OCI-LY1 (cell line): ENCODE results near the gene DNAH14.

Source experiments
- CTCF ChIP-seq: fragments of 200-600 bp; sonication (generic), shearing (Covaris generic); IDR thresholded peaks from 2 replicates; pipeline ENCODE4 v1.5.1; 2017; ENCODE audit warnings: mild to moderate bottlenecking, antibody characterized with exemption, low read length, moderate library complexity, mixed read lengths
- EZH2 ChIP-seq: fragments of 200-600 bp; sonication (generic), shearing (Covaris generic); IDR thresholded peaks from 2 replicates; pipeline ENCODE4 v1.8.0; 2017; ENCODE audit warnings: borderline replicate concordance, mixed run types, mild to moderate bottlenecking, antibody characterized with exemption, low read length, moderate library complexity, mixed read lengths

GRCh38 chr1:225343618-225344017 lies 414.1 kb downstream of the DNAH14 start:
- peak; percentile 45 for TF ChIP-seq CTCF
- no peak for TF ChIP-seq EZH2
